DND-41 (cell line): ENCODE data around the gene ADAMTS12.

Experiments used
- CTCF ChIP-seq: IDR thresholded peaks from 2 replicates; pipeline ENCODE4 v1.5.1; 2012; ENCODE audit warnings: borderline replicate concordance, low read length, moderate library complexity, mild to moderate bottlenecking; ENCODE audit not compliant: poor library complexity, severe bottlenecking; ENCODE audit errors: extremely low read depth
- EZH2 ChIP-seq: IDR thresholded peaks from 3 replicates; pipeline ENCODE4 v1.6.1; 2012; ENCODE audit warnings: borderline replicate concordance, low read depth, mild to moderate bottlenecking, moderate library complexity, low read length, inconsistent platforms; ENCODE audit not compliant: severe bottlenecking

- TF ChIP-seq CTCF (no peak), EZH2 (no peak)
These were observed 117.4 kb downstream of the ADAMTS12 start for GRCh38 chr5:33774341-33774740.
